Mesenchymal stem cell (in vitro differentiated cells and primary cell): Measurements from ENCODE around the gene FOXP1.
A peak's percentile ranks its signal among the peaks of the same experiment; 100 is the strongest.

ENCODE experiments used
- DNase-seq: peaks from one replicate; pipeline ENCODE4 v3.0.0-alpha.2; 2013
- H2AFZ ChIP-seq: one replicate; pipeline ENCODE4 v1.6.1; 2013; ENCODE audit warnings: low read depth, mild to moderate bottlenecking, control low read depth, inconsistent platforms, low read length, moderate library complexity
- H2AK5ac ChIP-seq: 2 replicates; pipeline ENCODE4 v1.6.1; 2013; ENCODE audit warnings: low read length, moderate library complexity, mild to moderate bottlenecking, inconsistent platforms; ENCODE audit not compliant: severe bottlenecking
- H2BK120ac ChIP-seq: one replicate; pipeline ENCODE4 v1.6.1; 2013; ENCODE audit warnings: low read depth, mild to moderate bottlenecking, inconsistent platforms, low read length, moderate library complexity
- H2BK12ac ChIP-seq, 2 experiments: one replicate each; pipeline ENCODE4 v1.6.1; 2013; ENCODE audit warnings: inconsistent platforms in 2 of 2, low read length in 2 of 2, mild to moderate bottlenecking in 2 of 2, moderate library complexity in 2 of 2, control low read depth in 1 of 2
- H2BK15ac ChIP-seq: one replicate; pipeline ENCODE4 v1.6.1; 2013; ENCODE audit warnings: mild to moderate bottlenecking, low read depth, inconsistent platforms; ENCODE audit not compliant: poor library complexity, severe bottlenecking
- H2BK5ac ChIP-seq: 2 replicates; pipeline ENCODE4 v1.6.1; 2013; ENCODE audit warnings: low read depth, mild to moderate bottlenecking, low read length, control low read depth, inconsistent platforms; ENCODE audit not compliant: poor library complexity, severe bottlenecking
- H3K14ac ChIP-seq, 2 experiments: one replicate each; pipeline ENCODE4 v1.6.1; 2013; ENCODE audit warnings: inconsistent platforms in 2 of 2, low read length in 2 of 2, control low read depth in 1 of 2, mild to moderate bottlenecking in 1 of 2, moderate library complexity in 1 of 2
- H3K18ac ChIP-seq, 2 experiments: one replicate each; pipeline ENCODE4 v1.6.1; 2013; ENCODE audit warnings: inconsistent platforms in 2 of 2, low read length in 2 of 2, control low read depth in 1 of 2, low read depth in 1 of 2, mild to moderate bottlenecking in 1 of 2
- H3K23ac ChIP-seq, 2 experiments: one replicate each; pipeline ENCODE4 v1.6.1; 2013; ENCODE audit warnings: inconsistent platforms in 2 of 2, low read length in 2 of 2, mild to moderate bottlenecking in 2 of 2, moderate library complexity in 2 of 2, control low read depth in 1 of 2
- H3K27ac ChIP-seq: 2 replicates; pipeline ENCODE4 v1.5.1; 2013; ENCODE audit warnings: mild to moderate bottlenecking, moderate library complexity, low read length, control low read depth, inconsistent platforms; ENCODE audit not compliant: poor library complexity, severe bottlenecking
- H3K27me3 ChIP-seq, 2 experiments: 2 replicates each; pipeline versions ENCODE4 v1.6.1 to v1.7.0; 2013; ENCODE audit warnings: low read length in 2 of 2, mild to moderate bottlenecking in 2 of 2, moderate library complexity in 2 of 2, control low read depth in 1 of 2, inconsistent platforms in 1 of 2; ENCODE audit not compliant: control insufficient read depth in 1 of 2, insufficient read depth in 1 of 2
- H3K36me3 ChIP-seq, 2 experiments: 2 replicates each; pipeline versions ENCODE4 v1.6.1 to v1.7.0; 2013; ENCODE audit warnings: low read length in 2 of 2, control low read depth in 1 of 2, inconsistent platforms in 1 of 2, low read depth in 1 of 2, mild to moderate bottlenecking in 1 of 2; ENCODE audit not compliant: insufficient read depth in 2 of 2, control insufficient read depth in 1 of 2
- H3K4ac ChIP-seq, 2 experiments: one replicate each; pipeline ENCODE4 v1.6.1; 2013; ENCODE audit warnings: inconsistent platforms in 2 of 2, low read length in 2 of 2, mild to moderate bottlenecking in 2 of 2, moderate library complexity in 2 of 2, control low read depth in 1 of 2, low read depth in 1 of 2
- H3K4me1 ChIP-seq: 2 replicates; pipeline ENCODE4 v1.6.1; 2013; ENCODE audit warnings: low read depth, low read length, control low read depth; ENCODE audit not compliant: control insufficient read depth, insufficient read depth
- H3K4me2 ChIP-seq: 2 replicates; pipeline ENCODE4 v1.6.1; 2013; ENCODE audit warnings: low read length, mild to moderate bottlenecking, inconsistent platforms; ENCODE audit not compliant: poor library complexity, severe bottlenecking
- H3K4me3 ChIP-seq, 2 experiments: 2 replicates each; pipeline versions ENCODE4 v1.5.1 to v1.7.0; 2013; ENCODE audit warnings: low read length in 2 of 2, mild to moderate bottlenecking in 2 of 2, control low read depth in 1 of 2, low read depth in 1 of 2; ENCODE audit not compliant: insufficient read depth in 1 of 2
- H3K79me1 ChIP-seq: replicated peaks from 2 replicates; pipeline ENCODE4 v1.6.1; 2013; ENCODE audit warnings: mild to moderate bottlenecking, control low read depth, low read length, inconsistent platforms; ENCODE audit not compliant: poor library complexity, severe bottlenecking
- H3K9ac ChIP-seq: 2 replicates; pipeline ENCODE4 v1.7.0; 2013; ENCODE audit warnings: mild to moderate bottlenecking, low read length, moderate library complexity
- H3K9me3 ChIP-seq: 2 replicates; pipeline ENCODE4 v1.7.0; 2013; ENCODE audit warnings: mild to moderate bottlenecking, low read length; ENCODE audit not compliant: control insufficient read depth
- H4K8ac ChIP-seq: one replicate; pipeline ENCODE4 v1.6.1; 2013; ENCODE audit warnings: inconsistent platforms, mild to moderate bottlenecking, low read length, moderate library complexity
- H4K91ac ChIP-seq: one replicate; pipeline ENCODE4 v1.6.1; 2013; ENCODE audit warnings: mild to moderate bottlenecking, low read length, inconsistent platforms
- WGBS: methylation state at CpG from one replicate; pipeline ENCODE4 v1.1.7; 2013; ENCODE audit warnings: mixed read lengths; 5-methylcytosine and 5-hydroxymethylcytosine counted together

FOXP1 gene

GRCh38 chr3:71189480-71189879, 394.0 kb downstream of the FOXP1 start:
- Histone ChIP-seq H4K91ac (no peak overlapping the region), H3K4me1 (peaks cover 6% of the 10 kb centered on the region), H3K4me2 (no peak overlapping the region), H4K8ac (no peak overlapping the region), H3K23ac (no peak overlapping the region), H2BK120ac (no peak overlapping the region), H3K4ac (no peak overlapping the region), H2AK5ac (no peak overlapping the region), H3K9me3 (no peaks in the 10 kb centered on the region), H2BK15ac (no peak overlapping the region), H3K4me3 (no peak overlapping the region), H3K14ac (no peak overlapping the region), H2AFZ (no peak overlapping the region), H2BK12ac (no peak overlapping the region), H3K9ac (no peak overlapping the region), H2BK5ac (no peak overlapping the region), H3K27ac (no peak overlapping the region), H3K36me3 (peaks cover 0 to 2% of the 10 kb centered on the region in 2 experiments), H3K79me1 (peaks cover 27% of the 10 kb centered on the region), H3K18ac (no peak overlapping the region), H3K27me3 (no peaks in the 10 kb centered on the region)
- 100% methylated on average over 1 of the region's 1 CpG for WGBS
- DNase-seq: peak; percentile 32

- H3K27me3 ChIP-seq: no peaks in the 10 kb centered on the region
- WGBS: no CpG with 5 or more reads among the region's 1 CpG
These were observed 395.8 kb downstream of the FOXP1 start for GRCh38 chr3:71187715-71188114.

DNA sequence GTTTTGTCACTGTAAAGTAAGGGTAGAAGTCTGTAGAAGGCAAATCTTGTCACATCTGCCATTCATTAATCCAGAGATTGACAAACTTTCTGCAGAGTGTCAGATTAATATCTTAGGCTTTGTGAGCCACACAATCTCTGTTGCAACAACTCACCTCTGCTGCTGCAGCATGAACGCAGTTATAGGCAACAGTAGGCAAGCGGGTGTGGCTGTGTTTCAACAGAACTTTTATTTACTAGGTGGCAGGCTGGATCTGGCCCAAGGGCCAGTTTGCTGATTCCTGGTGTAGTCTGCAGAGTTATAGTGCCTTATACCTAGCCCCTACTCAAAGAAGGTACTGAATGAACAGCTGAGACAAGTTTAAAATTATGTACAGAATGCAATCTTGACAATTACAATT, 396.7 kb downstream of the FOXP1 start:
- H2BK12ac ChIP-seq: peak overlapping the region in 1 of 2 experiments; percentile 31
- H3K36me3 ChIP-seq: peaks cover 0 to 5% of the 10 kb centered on the region in 2 experiments
- no peak overlapping the region for H3K9ac ChIP-seq
- no peak overlapping the region for H2BK5ac ChIP-seq
- H3K4me2 ChIP-seq: no peak overlapping the region
- peaks cover 24% of the 10 kb centered on the region for H3K79me1 ChIP-seq
- H3K4me1 ChIP-seq: no peaks in the 10 kb centered on the region
- no peak for DNase-seq
- H3K23ac ChIP-seq: no peak overlapping the region
- no peak overlapping the region for H3K27ac ChIP-seq
- H3K27me3 ChIP-seq: no peaks in the 10 kb centered on the region
- H4K8ac ChIP-seq: no peak overlapping the region
- H3K9me3 ChIP-seq: no peaks in the 10 kb centered on the region
- no peak overlapping the region for H2BK15ac ChIP-seq
- 100% methylated on average over 2 of the region's 2 CpGs for WGBS
- no peak overlapping the region for H3K4ac ChIP-seq
- peak overlapping the region in 1 of 2 experiments; percentile 55 for H3K14ac ChIP-seq
- H2AFZ ChIP-seq: no peak overlapping the region
- H2BK120ac ChIP-seq: no peak overlapping the region
- H2AK5ac ChIP-seq: no peak overlapping the region
- peak overlapping the region in 1 of 2 experiments; percentile 70 for H3K18ac ChIP-seq
- H4K91ac ChIP-seq: no peak overlapping the region
- no peak overlapping the region for H3K4me3 ChIP-seq

More at GRCh38 chr3:71187715-71188114, 395.8 kb downstream of the FOXP1 start:
- H4K8ac ChIP-seq: no peak overlapping the region
- no peak overlapping the region for H2BK12ac ChIP-seq
- no peak overlapping the region for H3K27ac ChIP-seq
- no peak for DNase-seq
- peaks cover 32% of the 10 kb centered on the region for H3K79me1 ChIP-seq
- H3K9ac ChIP-seq: no peak overlapping the region
- H3K4ac ChIP-seq: no peak overlapping the region
- no peaks in the 10 kb centered on the region for H3K9me3 ChIP-seq
- H2AK5ac ChIP-seq: no peak overlapping the region
- H4K91ac ChIP-seq: no peak overlapping the region
- no peak overlapping the region for H3K4me2 ChIP-seq
- peaks cover 0 to 5% of the 10 kb centered on the region in 2 experiments for H3K36me3 ChIP-seq
- no peak overlapping the region for H2BK15ac ChIP-seq
- H3K14ac ChIP-seq: no peak overlapping the region
- no peak overlapping the region for H2AFZ ChIP-seq
- no peak overlapping the region for H3K23ac ChIP-seq
- peaks cover 2% of the 10 kb centered on the region for H3K4me1 ChIP-seq
- no peak overlapping the region for H2BK5ac ChIP-seq
- H2BK120ac ChIP-seq: no peak overlapping the region
- H3K18ac ChIP-seq: no peak overlapping the region
- no peak overlapping the region for H3K4me3 ChIP-seq

GRCh38 chr3:71185733-71186455, 397.6 kb downstream of the FOXP1 start:
- Histone ChIP-seq H2BK15ac (no peak overlapping the region), H3K14ac (no peak overlapping the region), H2BK12ac (no peak overlapping the region), H3K36me3 (peaks cover 0 to 5% of the 10 kb centered on the region in 2 experiments), H2BK5ac (no peak overlapping the region), H4K8ac (no peak overlapping the region), H4K91ac (no peak overlapping the region), H2AFZ (no peak overlapping the region), H3K27ac (no peak overlapping the region), H3K23ac (no peak overlapping the region), H3K9me3 (no peaks in the 10 kb centered on the region), H3K4me3 (no peak overlapping the region), H3K4ac (no peak overlapping the region), H3K9ac (no peak overlapping the region), H3K4me1 (no peaks in the 10 kb centered on the region), H3K4me2 (no peak overlapping the region), H3K18ac (no peak overlapping the region), H3K27me3 (no peaks in the 10 kb centered on the region), H3K79me1 (peaks cover 27% of the 10 kb centered on the region), H2BK120ac (no peak overlapping the region), H2AK5ac (no peak overlapping the region)
- peak; percentile 52 for DNase-seq
- WGBS: 94% methylated on average over 2 of the region's 3 CpGs
